T-helper 1 cell (primary cell): ENCODE measurements around the gene CHMP6.
A peak's percentile ranks its signal among the peaks of the same experiment; 100 is the strongest.

Source experiments
- DNase-seq, 5 donors: peaks; one replicate each; pipeline ENCODE4 v3.0.0-alpha.2; 2012 to 2020

The CHMP6 gene

DNA sequence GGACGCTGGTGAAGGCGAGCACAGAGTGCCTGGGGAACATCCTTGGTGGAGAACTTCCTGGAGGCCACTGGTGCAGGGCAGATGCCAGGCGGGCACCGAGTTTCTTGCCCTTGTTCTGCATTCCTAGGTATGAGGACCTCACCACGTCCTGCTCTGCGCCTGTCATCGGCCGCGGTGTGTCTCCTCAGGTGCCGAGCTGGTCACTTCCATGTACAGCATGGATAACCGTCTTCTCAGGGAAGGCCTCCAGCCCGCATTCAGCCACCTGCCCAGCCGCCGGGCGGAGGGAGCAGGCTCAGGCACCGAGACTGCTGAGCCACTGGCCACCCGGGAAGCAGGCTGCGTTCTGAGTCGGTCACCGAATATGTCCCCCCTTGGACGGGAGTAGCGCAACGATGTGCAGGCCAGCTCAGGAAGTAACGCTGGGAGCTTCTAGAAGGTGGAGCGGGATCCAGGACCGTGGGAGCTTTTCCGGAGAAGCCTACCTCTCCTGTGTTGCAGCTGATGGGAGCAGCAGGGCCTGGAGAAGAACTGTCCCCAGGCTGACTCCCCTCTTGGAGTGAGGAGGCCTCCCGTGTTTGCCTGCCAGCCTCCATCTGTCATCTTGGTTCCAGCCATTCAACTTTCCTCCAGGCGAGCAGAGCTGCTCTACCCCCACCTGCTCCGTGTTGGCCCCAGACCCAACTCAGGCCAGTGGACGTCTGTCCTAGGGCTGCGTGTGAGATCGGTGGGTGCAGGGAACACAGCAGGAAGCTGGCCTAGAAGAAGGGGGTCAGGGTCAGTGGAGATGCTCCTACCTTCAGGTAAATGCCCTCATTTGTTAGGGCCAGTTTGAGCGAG is 41.2 kb downstream of the CHMP6 start:
- DNase-seq: no peak

DNA sequence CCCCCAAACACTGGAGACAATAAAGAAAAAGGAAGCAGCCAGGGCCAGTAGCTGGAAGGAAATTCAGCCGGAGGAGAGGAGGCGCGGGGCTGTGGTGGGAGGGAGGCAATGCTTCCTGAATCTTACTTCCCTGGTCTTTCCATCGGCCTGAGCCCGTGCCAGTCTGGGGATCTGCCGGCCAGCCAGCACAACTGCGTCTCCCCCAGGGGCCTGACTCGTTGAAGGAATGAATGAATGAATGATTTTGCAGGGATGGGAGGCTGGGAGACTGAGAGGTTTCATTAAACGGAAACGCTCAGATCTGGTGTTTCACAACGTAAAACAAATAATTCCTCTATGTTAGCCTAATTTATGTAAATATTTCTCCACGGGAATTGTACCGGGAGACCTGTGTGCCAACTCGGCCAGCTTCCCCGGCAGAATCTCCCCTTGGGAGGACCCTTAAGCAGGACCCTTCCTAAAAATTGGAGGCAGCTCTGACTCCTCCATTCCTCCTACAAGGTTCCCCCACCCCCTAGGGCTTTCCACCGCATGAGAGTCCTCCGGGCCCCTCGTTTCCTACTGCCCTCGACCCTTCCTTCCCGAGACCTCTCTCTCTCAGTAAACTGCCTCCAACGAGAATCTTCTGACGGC is 42.0 kb downstream of the CHMP6 start:
- no peak for DNase-seq

DNA sequence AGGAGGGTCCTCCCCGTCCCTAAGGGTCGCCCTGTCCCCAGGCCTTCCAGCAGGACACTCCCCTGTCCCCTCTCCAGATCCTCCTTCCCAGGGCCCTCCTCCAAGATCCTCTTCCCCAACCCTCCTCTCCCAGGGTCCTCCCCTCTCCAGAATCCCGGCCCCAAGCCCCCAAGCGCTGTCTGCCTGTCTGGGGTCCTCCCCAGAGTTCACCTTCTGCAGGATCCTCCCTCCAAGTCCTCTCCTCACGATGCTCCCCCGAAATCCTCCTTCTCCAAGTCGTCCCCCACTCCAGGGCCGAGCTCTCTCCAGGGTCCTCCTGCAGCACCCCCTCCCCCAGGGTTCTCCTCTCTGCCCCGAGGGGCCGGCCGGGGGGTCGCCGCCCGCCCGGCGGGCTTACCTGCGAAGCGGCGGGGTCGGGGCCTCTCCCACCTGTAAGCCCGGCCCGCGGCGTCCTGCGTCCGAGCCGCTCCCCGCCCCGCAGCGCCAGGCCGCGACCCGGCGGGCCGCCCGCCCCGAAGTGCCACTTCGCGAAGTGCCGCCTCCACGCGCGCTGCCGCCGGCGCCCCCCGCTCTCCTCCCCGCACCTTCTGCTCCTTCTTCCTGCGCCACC is 42.6 kb downstream of the CHMP6 start:
- no peak for DNase-seq

DNA sequence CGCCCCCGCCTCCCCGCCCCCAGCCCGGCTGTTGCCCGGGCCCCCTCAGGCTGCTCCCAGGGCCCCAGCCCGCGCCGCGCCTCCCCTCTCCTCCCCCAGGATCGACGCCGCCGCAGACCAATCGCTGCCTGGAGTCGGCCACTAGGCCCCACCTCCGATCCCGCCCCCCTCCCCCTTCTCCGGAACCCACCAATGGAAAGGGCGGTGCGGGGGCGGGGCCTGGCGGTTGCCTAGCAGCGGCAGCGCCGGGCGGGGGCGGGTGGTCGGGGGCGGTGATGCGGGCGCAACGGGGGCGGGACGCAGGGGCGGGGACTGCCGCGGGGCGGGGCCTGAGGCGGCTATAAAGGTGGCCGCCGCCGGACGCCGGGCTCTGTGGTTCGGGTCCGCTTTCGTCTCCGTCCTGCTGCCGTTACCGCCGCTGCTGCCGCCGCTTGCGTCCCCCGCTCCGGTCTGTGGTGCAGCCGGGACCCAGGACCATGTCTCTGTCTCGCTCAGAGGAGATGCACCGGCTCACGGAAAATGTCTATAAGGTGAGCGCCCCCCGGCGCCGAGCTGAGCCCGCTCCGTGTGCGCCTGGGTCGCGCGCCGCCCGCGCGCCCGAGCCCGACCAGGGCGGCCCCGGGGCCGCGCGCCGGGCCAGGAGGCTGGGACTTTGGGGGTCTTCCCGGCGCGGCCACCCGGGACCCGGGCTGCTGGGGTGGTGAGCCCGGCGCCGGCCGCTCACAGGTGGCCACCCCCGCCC is 43.3 kb downstream of the CHMP6 start, which contains the start of gene BAIAP2:
Gene BAIAP2 (plus strand): TSS at position 373 of the 742 bp plus-strand sequence. CDS start 104 bp downstream, at position 477.
- peak; percentile 93 to 98 (median 97) for DNase-seq

DNA sequence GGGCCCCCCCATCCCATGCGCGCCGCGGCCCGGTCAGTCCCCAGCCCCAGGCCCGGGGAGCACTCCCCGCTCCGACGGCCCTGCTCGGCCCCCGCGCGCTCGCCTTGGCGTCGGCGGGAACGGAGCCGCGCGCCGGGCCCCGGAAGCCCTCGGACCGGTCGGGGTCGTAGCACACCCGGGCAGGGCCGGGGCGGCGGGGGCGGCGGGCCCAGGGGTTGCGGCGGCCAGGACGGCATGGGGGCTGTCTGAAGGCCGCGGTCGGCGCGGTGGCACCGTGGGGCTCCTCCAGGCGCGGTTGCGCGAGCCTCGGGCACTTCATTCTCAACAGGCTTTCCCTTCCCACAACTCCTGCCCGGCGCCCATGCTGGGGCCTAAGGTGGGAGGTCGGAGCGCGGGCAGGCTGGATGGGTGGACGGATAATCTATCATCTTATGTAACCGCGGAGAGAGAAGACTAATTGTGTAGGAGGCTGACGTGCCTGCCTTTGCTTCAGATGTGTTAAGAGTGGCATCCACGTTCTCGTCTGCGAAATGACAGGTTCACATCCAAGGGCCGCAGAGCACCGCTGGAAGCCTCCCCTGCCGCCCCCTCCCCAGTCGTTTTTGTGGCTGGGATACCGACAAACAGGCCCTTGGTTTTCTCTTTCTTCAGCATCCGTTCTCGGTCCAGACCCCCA is 44.0 kb downstream of the CHMP6 start:
- peak in 1 of 5 donors; percentile 14 for DNase-seq

DNA sequence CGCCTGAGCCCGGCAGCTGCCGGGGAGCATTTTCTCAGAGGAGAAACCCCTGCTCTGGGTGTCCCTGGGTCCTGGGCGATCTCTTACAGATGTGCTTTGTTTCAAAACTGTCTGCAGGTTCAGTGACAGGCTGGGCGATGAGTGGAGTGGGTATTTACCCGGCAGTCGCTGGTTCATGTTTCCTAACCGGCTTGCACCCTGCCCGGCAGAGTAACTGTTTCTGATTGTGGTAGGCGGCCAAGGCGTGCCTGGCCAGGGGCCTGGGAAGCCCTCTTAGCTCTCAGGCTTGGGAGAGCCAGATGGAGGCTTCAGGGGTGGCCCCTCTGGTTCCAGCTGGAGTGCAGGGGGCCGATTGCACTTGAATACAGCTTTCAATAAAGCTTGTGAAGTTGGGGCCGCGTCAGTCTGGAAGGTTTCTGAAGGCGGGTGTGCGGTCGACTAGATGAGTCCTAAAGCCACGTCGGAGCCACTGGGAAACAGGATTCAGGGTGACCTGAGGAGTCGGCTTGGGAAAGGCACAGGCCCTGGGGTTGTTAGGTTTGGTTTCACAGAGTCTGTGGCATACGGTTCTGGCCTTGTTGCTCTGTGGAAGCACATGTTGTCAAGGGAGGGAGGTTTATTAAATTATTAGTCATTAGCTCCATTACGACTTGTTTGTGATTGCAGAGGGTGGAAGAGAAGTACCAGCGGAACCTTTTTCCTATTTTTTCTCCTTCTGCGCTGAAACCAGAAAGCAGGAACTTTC is 44.7 kb downstream of the CHMP6 start:
- no peak for DNase-seq

DNA sequence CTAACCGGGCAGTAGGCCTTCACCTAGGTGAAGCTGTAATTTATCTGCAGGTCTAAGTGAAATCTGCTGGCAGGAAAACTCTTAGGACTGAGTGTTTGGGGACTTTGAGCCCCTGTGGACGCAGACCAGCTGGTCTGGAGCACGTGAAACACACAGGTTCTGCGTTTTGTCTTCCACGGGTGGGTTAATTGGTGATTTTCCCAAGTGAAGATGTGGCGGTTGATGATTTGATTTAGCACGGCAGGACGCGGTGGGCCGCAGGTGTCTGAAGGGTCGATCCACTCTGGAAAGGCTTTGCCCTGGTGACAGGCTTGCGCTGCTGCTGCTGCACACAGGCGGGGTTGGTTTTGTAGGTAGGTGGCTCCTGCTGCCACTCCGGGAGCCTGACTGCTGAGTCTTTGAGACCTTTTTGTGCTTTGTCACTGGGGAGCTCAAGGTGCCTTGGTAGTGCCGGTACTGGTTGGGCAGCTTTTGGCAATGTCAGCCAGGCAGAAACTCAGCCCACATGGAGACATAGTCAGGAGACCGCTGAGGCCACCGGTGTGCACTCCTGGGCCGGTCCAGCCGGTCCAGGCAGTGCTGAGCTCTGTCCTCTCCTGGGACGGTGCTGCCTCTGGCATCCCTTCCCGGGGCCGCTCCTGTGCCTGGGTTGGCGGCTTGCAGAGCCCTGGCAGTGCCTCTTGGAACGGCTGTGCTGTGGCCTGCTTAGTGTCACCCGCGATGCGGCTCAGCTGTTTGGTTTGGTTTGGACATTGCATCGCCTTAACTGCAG is 45.6 kb downstream of the CHMP6 start:
- no peak for DNase-seq

DNA sequence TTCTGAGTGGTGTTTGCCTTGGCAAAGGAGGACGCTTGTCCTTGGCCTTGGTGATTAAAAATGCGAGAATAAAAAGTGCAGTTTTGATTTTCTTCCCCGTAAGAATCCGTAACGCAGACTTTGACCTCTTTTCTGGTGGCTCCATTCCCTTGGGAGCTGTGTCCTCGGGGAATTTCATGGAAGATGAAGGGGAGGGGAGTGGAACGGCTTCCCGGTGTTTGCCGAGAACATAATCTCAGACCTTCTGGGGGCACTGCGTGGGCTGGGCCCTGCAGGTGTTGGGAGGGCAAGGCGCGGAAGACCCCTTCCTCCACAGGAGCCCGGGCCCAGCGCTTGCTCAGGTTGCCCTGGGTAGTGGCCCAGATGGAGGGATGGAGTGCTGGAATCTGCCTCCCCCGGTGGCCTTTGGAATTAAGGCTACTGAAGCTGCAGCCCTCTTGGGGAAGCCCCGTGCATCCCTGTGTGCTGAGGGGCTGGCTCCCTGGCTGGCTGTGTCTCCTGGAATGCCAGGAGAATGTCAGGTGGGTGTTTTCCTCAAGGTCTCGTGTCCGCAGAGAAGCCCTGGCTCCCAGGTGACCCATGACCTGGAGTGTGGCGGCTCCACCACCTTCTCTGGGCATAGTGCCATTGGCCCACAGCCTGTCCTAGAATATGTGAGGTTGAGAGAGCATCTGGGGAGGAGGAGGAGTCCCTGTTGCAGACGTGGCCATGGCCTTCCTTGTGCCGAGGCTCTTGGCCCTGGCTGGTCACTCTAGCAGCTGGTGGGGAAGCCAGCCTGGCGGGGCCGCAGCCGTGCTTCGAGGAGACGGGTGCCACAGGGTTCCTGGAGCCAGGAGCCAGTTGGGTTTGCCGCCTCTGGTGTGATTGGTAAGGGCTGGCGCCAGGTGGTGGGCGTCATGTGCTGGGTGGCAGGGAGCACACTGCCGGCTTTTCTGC is 46.4 kb downstream of the CHMP6 start:
- DNase-seq: no peak

DNA sequence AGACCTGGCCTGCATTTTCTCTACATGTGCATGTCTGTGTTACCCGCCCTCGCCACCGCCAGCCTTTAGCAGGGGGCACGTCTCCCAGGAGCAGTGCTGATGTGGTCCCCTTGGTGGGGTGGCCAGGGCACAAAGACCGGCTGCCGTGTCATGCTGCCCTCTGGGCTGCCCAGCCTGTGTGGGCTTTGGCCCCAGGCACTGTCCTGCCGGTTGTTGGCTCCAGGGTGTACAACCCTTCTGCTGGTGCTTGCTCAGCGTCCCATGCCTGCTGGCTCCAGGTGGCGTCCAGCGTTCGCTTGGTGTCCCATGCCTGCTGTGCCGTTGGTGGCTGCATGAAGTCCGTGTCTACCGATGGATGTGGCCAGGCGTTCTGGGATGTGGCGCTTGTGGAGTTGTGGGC is 47.5 kb downstream of the CHMP6 start:
- no peak for DNase-seq

DNA sequence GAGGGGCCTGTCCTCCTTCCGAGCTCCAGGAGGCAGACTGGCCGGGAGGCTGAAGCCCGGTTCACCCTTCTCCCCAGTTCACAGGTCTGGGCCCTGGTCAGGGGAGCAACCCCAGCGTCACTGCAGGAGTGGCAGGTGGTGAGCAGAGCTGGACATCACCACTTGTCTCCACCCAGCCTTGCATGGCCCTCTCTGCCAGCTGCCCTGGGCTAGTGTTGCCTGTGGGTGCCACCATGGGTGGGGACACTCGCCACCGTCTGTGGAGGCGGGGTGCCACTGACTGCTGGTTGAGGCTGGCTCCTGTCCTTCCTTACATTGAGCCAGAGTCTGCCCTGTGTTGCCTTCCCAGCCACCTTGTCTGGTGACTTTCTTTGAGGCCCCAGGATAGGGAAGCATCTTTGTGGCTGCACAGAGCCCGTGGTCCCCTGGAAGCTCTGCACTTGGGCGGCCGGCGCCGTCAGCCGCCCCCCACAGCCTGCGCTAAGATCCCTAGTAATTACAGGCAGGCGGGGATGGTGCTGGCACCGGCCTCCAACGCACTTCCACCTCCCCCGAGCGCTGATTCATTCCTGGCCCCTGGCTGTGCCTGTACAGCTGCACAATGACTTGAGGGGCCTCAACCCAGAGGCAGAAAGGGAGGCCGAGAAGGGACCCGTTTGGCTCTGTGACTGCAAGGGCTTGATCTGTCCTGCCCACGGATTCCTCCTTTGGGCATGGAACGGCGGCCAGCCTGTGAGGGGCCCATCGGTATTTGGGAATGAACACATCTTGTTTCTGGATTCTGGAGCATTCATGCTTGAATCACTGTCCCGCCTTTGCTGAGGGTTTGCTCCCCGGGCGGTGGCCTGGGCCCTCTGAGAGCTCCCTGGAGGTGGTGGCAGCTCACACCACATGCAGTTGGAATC is 48.5 kb downstream of the CHMP6 start:
- DNase-seq: no peak

DNA sequence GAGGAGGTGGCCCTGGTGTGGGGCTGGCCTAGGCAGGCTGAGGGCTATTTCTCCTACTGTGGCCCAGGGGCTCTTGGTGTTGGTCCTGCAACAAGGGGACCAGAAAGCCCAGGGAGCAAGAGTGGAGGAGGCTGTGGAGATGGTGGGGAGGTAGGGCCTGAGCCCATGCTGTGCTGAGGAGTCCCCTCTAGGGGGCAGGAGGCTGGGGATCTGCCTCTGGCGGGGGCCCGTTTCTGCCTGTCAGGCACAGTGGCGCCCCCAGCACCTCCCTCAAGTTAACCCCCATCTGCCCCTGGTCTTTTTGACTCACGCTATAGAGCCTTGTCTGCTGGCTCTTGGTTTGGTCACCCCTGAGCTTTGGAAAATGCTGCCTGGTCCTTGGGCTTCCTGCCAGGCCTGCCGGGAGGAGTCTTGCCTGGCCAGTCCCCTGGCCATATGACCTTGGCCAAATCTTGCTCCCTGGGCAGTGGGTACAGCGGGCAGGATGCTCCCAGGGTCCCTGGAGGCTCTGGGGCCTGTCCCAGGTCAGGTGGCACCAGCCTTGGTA is 49.2 kb downstream of the CHMP6 start:
- no peak for DNase-seq

DNA sequence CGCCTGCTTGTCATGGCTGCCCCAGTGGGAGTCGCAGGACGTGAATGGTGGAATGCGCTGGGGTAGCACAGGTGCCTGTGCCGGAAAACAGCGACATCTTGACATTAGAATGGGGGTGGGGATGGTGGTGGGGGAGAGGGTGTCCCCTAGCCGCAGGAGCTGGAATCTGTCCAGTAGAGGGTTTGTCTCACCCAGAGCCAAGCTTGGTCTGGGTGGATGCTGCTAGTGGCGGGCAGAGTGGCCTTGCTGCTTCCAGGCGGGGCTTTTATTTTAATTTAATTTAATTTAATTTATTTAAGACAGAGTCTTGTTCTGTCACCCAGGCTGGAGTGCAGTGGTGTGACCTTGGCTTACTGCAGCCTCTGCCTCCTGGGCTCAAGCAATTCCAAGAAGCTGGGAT is 51.0 kb downstream of the CHMP6 start:
- DNase-seq: no peak

DNA sequence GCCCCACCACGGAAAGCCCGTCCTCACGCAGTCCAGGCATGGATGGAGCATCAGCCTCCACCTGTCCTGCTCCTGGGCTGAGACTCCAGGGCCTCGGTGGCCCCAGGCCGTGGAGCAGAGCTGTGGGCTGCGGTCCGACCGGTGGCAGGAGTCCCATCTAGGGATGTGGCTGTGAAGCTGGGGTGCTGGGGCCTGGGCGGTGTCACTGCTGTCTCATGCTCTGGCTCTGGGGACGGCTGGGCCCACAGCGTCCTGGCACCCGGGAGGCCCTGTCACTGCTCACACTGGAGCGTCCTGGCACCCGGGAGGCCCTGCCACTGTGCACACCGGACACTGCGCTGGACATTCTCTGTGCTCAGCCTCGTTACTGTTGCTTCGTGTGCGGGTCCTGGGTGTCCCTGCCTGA is 51.7 kb downstream of the CHMP6 start:
- DNase-seq: no peak

DNA sequence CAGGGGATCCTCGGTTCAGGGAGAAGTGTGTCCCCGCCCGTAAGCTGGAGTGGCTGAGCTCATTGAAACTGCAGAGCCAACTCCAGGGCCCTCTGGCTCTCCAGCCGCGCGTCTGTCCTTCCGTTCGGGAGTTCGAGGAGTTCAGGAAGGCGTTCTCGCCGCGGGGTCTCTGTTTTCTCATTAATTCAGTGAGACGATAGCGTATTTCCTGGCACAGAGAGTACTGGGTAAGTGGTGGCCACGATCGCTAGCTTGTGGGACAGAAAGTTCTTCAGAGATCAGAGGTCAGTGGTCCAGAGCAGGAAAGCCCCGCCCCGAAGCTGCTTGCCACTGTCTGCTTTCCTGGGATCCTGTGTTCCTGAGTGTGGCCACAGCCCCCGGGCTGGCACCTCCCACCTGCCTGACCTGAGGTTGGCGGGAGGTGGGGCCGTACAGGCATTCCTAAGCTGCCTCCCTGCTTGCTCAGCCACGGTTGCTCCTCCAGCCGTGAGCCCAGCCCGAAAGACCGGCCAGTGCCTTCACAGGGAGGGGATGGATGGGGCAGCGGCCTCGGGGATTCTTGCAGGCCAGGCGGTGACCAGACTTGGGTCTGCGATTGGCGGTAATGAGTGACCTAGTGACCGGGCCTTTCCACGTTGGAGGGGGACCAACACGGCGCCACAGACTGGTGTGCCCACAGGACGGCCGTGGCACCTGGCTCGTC is 52.2 kb downstream of the CHMP6 start:
- no peak for DNase-seq

DNA sequence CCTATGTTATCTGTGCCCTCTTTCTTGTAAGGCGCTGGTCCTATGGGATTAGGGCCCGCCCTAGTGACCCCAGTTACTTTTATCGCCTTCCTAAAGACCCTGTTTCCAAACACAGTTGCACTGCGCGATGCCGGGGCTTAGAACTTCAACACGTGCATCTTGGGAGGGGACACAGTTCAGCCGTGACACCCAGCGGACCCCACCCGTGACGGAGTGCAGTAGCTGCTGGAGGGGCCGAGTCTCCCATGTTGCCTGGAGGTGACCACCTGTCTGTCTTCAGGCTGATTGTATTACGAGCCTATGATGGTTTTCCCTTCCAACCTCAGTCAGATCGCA is 52.8 kb downstream of the CHMP6 start:
- DNase-seq: no peak

DNA sequence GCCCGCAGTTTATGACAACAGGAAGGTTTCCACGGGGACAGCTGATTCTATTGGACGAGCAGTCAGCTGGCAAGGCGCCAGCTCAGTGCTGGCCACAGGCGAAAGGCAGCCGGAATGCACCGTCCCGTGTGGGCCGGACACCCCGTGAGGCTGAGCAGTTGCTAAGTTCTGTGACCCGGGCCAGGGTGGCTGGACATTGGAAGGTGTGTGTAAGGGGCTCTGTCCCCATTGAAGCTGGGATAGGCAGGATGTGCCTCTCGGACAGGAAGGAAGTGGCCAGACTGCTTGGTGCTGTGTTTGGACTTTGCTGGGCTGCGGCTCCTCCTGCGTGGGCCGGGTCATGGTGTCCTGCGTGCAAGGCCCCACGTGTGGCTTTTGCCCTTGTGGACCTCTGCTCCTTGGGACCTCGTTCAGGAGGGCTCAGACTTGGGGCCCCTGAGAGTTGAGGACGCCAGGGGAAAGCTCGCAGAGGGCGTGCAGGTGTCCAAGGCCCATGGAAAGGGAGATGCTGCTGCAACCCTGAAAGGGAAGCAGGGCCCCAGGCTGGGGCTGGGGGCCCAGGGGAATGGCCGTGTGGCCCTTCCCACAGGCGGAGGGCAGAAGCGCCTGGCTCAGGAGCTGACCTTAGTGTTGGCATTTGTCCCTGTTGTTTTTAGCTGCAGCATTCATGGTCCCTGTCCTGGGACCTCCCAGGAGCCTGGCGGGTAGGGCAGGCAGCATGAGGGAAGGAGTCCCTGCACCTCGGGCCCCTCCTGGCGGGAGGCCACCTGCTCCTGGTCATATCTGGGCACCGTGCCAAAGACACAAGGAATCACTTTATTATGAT is 53.3 kb downstream of the CHMP6 start:
- no peak for DNase-seq

DNA sequence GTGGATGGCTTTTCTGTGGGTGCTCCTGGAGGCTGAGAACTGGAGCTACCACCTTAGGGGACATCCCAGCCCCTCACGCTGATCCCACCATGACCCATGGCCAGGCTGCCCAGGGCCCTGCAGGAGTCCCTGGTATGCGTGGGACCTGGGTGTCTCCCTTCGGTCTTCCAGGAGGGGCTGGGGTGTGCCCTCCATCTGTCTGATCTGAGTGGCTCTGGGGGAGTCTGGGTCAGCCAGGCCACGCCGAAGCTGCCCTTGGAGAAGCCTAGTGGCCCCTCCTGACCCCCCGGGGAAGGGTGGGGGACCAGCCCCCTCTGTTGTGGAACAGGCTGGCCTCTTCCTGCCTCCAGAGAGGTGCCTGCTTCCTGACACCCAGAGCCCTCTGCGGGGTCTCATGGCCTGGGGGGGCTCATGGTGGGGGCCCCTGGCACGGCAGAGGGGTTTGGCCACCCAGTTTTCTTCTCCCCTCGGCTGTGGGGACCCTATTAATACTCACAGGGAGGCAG is 54.0 kb downstream of the CHMP6 start:
- no peak for DNase-seq
